K562 (cell line): ENCODE data around the gene USP49.

ENCODE experiments used
- HIVEP1 ChIP-seq: fragments of 250-450 bp; sonication (Bioruptor Pico); IDR thresholded peaks from 2 replicates; pipeline ENCODE4 v1.4.0; 2020; ENCODE audit warnings: mild to moderate bottlenecking
- KAT2B ChIP-seq: IDR thresholded peaks from one replicate; pipeline ENCODE4 v1.6.1; 2012; ENCODE audit warnings: low read depth, mild to moderate bottlenecking, control low read depth, inconsistent platforms, low read length, moderate library complexity
- ZNF354B ChIP-seq: fragments of 250-450 bp; sonication (Bioruptor Pico); IDR thresholded peaks from 2 replicates; pipeline ENCODE4 v1.4.0; 2020
- TF ChIP-seq, protein P1 (sequence below), 3 experiments: IDR thresholded peaks in 2 of 3; conservative IDR thresholded peaks in 1 of 3; 2 replicates each; pipeline ENCODE4 v1.5.1; 2011 to 2012; ENCODE audit warnings: low read length in 3 of 3, mild to moderate bottlenecking in 3 of 3, control low read depth in 2 of 3, improper control_type of control experiment in 1 of 3, inconsistent platforms in 1 of 3, low read depth in 1 of 3, mixed read lengths in 1 of 3, moderate library complexity in 1 of 3; ENCODE audit not compliant: insufficient read depth in 2 of 3

DNA sequence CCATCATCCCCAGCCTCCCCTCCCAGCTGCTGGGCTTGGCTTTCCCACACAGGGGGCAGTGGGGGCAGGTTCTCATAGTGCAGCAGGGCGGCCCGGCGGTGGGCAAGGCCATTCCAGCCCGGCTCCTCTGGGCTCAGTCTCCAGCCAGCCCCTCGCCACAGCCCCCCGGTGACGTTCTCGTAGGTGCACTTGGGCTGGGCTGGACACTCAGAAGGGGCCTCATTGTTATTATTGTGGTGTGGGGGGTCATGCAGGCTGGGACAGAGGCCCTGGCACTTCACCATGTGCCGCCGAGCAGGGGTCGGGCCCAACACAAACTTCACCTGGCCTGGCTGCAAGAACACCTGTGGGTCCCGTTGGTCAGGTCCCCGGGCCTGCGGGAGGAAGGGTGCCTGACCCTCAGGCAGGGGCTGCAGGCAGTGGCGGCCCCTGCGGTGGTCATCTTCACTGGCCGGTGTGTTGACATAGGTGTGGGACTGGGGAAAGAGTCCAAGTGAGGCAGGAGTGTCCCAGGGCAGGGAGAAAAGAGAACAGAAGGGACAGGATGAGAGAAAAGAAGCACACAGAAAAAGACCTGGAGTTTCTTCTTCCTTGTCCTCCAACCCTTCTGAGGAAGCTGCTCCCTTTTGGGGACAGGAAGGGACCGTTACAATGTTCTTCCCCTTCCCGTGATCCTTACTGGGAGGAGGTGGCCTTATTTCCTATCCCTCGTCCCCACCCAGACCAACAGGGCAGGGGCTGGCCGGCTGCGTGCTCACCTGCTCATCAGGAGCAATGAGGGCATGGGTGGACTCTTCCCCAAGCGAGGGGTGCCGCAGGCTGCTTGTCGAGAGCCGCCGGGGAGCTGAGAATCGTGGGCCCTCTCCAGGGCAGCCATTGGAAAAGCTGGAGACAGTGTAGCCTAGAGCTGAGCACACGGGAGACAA is 123.9 kb downstream of the USP49 start:
- TF ChIP-seq KAT2B (no peak), HIVEP1 (no peak), ZNF354B (CRISPR knock-in tag) (no peak)
- TF ChIP-seq, protein P1, sequence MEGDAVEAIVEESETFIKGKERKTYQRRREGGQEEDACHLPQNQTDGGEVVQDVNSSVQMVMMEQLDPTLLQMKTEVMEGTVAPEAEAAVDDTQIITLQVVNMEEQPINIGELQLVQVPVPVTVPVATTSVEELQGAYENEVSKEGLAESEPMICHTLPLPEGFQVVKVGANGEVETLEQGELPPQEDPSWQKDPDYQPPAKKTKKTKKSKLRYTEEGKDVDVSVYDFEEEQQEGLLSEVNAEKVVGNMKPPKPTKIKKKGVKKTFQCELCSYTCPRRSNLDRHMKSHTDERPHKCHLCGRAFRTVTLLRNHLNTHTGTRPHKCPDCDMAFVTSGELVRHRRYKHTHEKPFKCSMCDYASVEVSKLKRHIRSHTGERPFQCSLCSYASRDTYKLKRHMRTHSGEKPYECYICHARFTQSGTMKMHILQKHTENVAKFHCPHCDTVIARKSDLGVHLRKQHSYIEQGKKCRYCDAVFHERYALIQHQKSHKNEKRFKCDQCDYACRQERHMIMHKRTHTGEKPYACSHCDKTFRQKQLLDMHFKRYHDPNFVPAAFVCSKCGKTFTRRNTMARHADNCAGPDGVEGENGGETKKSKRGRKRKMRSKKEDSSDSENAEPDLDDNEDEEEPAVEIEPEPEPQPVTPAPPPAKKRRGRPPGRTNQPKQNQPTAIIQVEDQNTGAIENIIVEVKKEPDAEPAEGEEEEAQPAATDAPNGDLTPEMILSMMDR (IDR thresholded peaks at IDR 0.05 in 2 of 3, conservative IDR thresholded peaks at IDR 0.05 in 1 of 3; ENCODE audit: insufficient read depth in 2 of 3, low read depth in 1 of 3, low read length in 3 of 3), result no peak
